8988T (cell line): ENCODE results near the gene OPN1SW.
A peak's percentile ranks its signal among the peaks of the same experiment; 100 is the strongest.

Experiments used
- DNase-seq: peaks from one replicate; pipeline ENCODE4 v3.0.0; 2011

The OPN1SW gene

GRCh38 chr7:128757203-128757602, 18.4 kb downstream of the OPN1SW start:
- no peak for DNase-seq

GRCh38 chr7:128755819-128756476, 19.6 kb downstream of the OPN1SW start:
- DNase-seq = no peak

DNA sequence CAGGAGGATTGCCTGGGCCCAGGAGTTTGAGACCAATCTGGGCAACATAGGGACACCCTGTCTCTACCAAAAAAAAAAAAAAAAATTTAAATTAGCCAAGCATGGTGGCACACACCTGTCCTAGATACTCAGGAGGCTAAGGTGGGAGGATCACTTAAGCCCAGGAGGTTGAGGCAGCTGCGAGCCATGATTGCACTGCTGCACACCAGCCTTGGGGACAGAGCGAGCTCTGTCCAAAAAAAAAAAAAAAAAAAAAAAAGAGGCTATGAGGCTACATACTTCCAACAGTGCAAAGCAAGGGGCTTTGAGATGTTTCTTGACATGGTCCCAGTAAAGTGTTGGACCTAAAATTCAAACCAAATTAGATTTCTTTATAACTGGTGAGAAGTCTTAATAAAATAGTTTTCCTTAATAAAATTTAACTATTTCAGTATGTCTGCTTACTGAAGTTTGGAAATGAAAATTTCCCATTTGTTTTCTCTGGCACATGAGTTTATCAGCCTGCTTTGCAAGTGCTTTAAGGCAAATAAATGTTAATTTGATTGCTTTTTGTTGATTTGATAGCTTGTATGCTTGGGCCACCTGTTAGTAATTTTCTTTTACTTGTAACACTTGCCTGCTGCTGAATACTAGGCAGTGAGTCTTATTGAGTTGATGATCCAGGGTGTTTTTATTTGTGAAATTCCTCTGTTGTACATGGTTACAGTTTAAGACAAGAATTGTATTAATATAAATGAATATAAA, 20.3 kb downstream of the OPN1SW start:
- no peak for DNase-seq

GRCh38 chr7:128752251-128752650, 23.3 kb downstream of the OPN1SW start:
- DNase-seq = no peak

- no peak for DNase-seq
These were observed 28.1 kb downstream of the OPN1SW start for GRCh38 chr7:128747327-128748079.

GRCh38 chr7:128745706-128746105, 29.9 kb downstream of the OPN1SW start:
- DNase-seq = no peak

- DNase-seq = no peak
These were observed 31.2 kb downstream of the OPN1SW start for GRCh38 chr7:128744366-128744905.

DNA sequence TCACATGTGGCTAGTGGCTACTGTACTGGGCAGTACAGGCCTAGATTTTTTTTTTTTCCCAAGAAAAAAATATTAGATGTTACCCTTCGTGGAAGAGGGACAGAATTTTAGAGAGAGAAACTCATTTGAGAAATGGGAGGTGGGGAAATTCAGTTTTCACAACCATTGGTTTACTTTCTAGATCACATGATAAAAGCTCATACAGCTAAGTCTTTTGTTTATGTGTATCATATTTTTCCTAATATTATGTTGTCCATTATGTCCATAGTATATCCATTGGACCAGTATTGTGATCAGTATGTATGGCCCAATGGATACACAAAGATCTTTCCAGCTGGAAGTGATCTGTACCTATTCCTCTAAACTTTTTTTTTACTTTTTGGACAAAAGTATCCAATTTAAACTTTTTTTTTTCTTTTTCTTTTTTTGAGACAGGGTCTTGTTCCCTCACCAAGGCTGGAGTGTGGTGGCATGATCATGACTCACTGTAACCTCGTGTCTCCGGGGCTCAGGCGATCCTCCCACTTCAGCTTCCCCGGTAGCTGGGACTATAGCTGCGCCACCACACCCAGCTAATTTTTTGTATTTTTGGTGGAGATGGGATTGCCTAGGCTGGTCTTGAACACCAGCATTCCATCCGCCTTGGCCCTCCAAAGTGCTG, 32.4 kb downstream of the OPN1SW start:
- DNase-seq = no peak

GRCh38 chr7:128742206-128742605, 33.4 kb downstream of the OPN1SW start:
- DNase-seq = no peak

DNA sequence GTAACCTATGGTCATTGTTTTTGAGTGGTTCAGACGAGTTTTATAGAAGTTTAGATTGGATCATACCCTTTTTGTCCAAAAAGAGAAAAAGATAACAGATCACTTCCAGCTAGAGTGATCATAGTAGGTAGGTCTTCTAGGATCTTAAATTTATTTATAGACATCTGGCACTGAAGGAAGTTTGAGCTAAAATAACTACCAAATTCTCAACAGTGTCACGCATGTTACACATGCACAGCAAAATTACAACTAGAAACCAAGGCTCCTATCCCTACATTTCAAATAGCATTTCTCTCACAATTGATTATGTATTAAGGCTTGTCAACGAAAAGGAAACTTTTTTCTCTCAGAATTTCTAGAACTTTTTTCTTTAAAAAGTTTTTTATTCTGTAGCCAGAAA, 34.1 kb downstream of the OPN1SW start:
- DNase-seq = no peak

- no peak for DNase-seq
These were observed 34.6 kb downstream of the OPN1SW start for GRCh38 chr7:128740996-128741395.

DNA sequence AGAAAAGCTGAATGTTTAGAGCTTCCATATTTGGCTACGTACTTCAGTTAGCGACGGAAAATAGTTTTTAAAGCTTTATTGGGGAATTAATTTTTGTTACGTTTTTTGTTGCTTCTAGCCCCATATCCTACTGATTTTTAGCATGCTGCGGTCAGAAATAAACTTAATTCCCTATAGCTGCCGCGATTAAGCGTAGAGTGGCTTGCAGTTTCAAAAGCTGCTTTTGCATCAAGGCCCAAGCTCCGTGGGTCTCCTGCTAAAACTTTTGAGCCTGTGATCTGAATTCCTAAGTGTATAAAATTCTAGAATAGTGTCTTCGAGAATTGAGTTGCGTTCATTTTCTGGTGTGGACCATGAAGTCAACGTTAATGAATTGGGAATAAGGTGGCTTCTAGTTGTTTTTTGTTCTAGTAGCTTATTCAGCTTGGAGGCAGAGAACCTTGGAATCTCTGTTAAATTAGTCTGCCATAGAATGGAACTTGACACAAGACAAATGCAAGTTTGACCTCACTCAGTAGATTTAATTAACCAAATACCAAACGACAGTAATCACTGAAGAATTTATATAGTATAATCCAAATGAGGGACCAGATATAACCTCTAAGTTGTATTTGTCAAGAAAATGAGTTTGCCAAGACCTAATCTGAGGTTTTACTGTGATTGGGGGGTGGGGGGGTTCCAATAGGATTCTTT, 35.5 kb downstream of the OPN1SW start:
- no peak for DNase-seq

GRCh38 chr7:128739048-128739962, 36.3 kb downstream of the OPN1SW start, which contains the start of gene CALU:
CALU (plus strand) TSS chr7:128739359; CDS start chr7:128748584, 9,225 bp downstream.
- peak; percentile 85 for DNase-seq

DNA sequence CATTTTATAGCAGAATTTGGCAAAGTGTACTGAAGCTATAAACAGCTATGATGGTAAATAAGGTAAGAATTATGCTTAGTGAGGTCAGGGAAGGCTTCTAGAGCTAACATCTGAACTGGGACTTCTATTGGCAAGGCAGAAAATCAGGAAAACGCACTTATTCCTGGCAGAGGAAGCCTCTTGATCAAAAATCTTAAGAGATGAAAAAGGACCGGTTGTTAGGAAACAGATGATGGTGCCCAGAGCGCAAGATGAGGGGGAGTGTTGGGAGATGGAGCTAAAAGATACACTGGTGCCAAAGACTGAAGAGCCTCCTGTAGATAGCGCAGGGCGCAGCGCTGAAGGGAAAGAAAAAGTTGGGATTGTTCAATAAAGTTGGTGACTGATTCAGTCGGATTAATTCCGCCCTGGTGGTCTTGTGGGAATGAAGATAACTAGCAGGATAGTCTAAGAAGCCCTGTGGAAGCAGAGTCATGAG, 37.0 kb downstream of the OPN1SW start:
- DNase-seq = no peak

- no peak for DNase-seq
These were observed 37.7 kb downstream of the OPN1SW start for GRCh38 chr7:128737867-128738385.

- no peak for DNase-seq
These were observed 38.2 kb downstream of the OPN1SW start for GRCh38 chr7:128737441-128737840.

DNA sequence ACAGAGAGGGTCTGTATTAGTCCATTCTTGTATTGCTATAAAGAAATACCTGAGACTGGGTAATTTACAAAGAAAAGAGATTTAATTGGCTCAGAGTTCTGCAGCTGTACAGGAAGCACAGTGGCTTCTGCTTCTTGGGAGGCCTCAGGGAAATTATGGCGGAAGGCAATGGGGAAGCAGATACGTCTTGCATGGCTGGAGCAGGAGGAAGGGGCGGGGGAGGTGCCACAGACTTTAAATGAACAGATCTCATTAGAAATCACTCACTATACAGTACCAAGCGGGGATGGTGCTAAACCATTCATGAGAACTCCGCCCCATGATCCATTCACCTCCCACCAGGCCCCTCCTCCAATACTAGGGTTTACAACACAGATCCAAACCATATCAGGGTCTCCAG, 40.2 kb downstream of the OPN1SW start:
- DNase-seq = no peak

DNA sequence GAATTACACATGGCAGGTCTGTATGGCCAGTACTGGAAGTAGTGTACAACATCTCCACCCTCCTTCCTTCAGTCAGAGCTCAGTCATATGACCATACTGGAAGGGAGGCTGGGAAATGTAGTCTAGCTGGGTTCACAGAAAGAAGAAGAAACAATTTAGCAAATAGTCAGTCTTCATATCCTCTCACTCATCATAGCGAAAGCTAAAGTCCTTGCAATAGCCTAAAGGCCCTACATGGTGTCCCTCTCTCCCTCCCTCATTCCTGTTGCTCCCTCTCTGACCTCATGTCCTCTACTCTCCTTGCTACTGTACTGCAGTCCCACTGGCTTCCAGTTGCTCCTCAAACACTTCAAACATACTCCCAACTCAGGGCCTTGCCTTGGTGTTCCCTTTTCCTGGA, 40.7 kb downstream of the OPN1SW start:
- no peak for DNase-seq

DNA sequence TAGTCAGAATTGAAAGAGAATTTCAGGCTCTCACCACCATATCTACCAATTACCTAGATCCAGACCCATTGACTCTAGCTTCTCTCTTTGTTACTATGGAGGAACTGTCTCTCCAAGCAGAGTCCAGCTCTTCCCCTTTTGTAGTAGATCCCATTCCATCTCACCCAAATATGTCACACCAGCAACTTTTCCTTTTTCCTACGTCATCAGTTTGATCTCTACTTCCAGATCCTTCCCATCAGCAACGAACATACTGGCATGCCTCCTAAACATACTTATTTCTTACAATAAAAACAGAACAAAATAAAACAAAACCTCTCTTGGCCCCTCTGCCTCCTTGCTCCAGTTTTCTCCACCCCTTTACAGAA, 42.3 kb downstream of the OPN1SW start:
- no peak for DNase-seq

DNA sequence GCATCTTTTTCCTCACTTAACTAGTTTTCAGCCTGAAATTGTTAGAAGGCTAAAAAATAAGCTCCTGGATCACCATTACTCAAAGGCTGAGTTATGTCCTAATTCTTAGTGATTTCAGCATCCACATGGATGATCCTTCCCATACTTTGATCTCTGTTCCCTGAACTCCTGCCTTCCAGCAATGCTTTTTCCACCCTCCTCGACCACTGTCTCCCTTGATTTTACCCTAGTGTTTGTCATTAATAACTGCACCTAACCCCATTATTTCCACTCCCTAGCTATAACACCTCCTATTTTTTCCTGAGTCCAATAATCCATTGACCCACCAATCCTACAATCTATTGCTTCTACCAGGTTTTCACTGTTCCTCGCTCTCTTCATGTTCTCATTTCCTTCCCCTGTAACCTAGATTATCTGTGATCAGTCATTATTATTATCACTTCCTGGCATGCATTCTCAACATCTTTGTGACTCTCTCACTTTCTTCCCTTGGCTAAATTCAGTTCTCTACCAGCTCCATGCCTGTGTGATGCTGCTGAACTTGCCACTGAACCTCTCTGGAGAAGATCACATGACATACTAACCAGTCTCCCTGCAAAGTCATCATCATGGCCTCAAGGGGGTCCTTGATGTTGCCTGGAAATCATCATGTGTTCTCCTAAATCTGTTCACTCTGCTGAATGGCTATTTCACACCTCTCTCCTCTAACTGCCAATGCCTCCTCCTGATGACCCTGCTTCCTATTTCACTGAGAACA, 42.9 kb downstream of the OPN1SW start:
- no peak for DNase-seq
